IMR-90 (cell line): ENCODE results near the gene ST7. TPM values are rescaled to one million over a fixed set of nuclear protein-coding genes. Genes with fewer than 3 reads are reported as not detected.

ENCODE experiments used
- ATAC-seq: fragments of 200-7000 bp; cut with Tn5 transposase; 2 replicates; pipeline ENCODE4 v1.9.1; 2020; ENCODE audit warnings: low read depth, mild to moderate bottlenecking, moderate library complexity
- BruUV-seq: library from RNA; stranded (reverse); fragments of 400-500 nt; replicated peaks from 2 replicates; lab custom pipeline; 2021; lab: Mats Ljungman, UMichigan
- CTCF ChIA-PET: fragments of 300-600 bp; formaldehyde crosslinking; extraction: SDS; loops from one replicate; lab custom pipeline; 2021; ENCODE audit warnings: antibody characterized with exemption; lab: Yijun Ruan, JAX
- POLR2A ChIA-PET: fragments of 300-600 bp; sonication (Branson Sonifier 250); formaldehyde crosslinking; loops from one replicate; lab custom pipeline; 2022; ENCODE audit warnings: antibody characterized with exemption; ENCODE audit not compliant: unreplicated experiment; lab: Charles Lee
- DNase-seq: peaks from one replicate; pipeline ENCODE4 v3.0.0; 2013
- H2AFZ ChIP-seq: replicated peaks from 2 replicates; pipeline ENCODE3; 2013; ENCODE audit warnings: low read length, mild to moderate bottlenecking; ENCODE audit not compliant: poor library complexity
- H2AK5ac ChIP-seq: 2 replicates; pipeline ENCODE4 v1.6.1; 2013; ENCODE audit warnings: low read depth, low read length, inconsistent platforms
- H2AK9ac ChIP-seq: replicated peaks from 2 replicates; pipeline ENCODE3; 2013; ENCODE audit warnings: mild to moderate bottlenecking, low read depth, low read length, moderate library complexity; ENCODE audit not compliant: poor library complexity
- H2BK120ac ChIP-seq: 2 replicates; pipeline ENCODE4 v1.6.1; 2013; ENCODE audit warnings: low read depth, low read length, inconsistent platforms
- H2BK15ac ChIP-seq: 3 replicates; pipeline ENCODE4 v1.6.1; 2013; ENCODE audit warnings: low read depth, low read length, inconsistent platforms
- H2BK20ac ChIP-seq: 2 replicates; pipeline ENCODE4 v1.6.1; 2013; ENCODE audit warnings: low read depth, mild to moderate bottlenecking, inconsistent platforms, low read length, moderate library complexity
- H2BK5ac ChIP-seq: 2 replicates; pipeline ENCODE4 v1.6.1; 2013; ENCODE audit warnings: mild to moderate bottlenecking, low read depth, low read length, inconsistent platforms; ENCODE audit not compliant: poor library complexity, severe bottlenecking
- H3K14ac ChIP-seq: replicated peaks from 2 replicates; pipeline ENCODE4 v1.6.1; 2013; ENCODE audit warnings: low read depth, low read length, inconsistent platforms
- H3K18ac ChIP-seq: 2 replicates; pipeline ENCODE4 v1.6.1; 2013; ENCODE audit warnings: low read depth, low read length, control low read depth
- H3K23ac ChIP-seq: 2 replicates; pipeline ENCODE4 v1.6.1; 2013; ENCODE audit warnings: low read depth, low read length, inconsistent platforms
- H3K27ac ChIP-seq: 2 replicates; pipeline ENCODE4 v1.5.1; 2013; ENCODE audit warnings: mild to moderate bottlenecking, control low read depth, low read length; ENCODE audit not compliant: insufficient read depth
- H3K27me3 ChIP-seq: 2 replicates; pipeline ENCODE4 v1.6.1; 2013; ENCODE audit warnings: low read length; ENCODE audit not compliant: control insufficient read depth, insufficient read depth
- H3K36me3 ChIP-seq: 2 replicates; pipeline ENCODE4 v1.6.1; 2013; ENCODE audit warnings: low read length, mixed read lengths; ENCODE audit not compliant: control insufficient read depth, insufficient read depth
- H3K4ac ChIP-seq: 2 replicates; pipeline ENCODE4 v1.6.1; 2013; ENCODE audit warnings: low read depth, low read length, inconsistent platforms
- H3K4me1 ChIP-seq: 2 replicates; pipeline ENCODE4 v1.6.1; 2013; ENCODE audit warnings: low read length, mixed read lengths; ENCODE audit not compliant: control insufficient read depth, insufficient read depth
- H3K4me2 ChIP-seq: 2 replicates; pipeline ENCODE4 v1.6.1; 2013; ENCODE audit warnings: low read depth, mild to moderate bottlenecking, control low read depth, low read length, moderate library complexity
- H3K4me3 ChIP-seq: 2 replicates; pipeline ENCODE4 v1.5.1; 2013; ENCODE audit warnings: low read depth, mild to moderate bottlenecking, control low read depth, low read length, moderate library complexity; ENCODE audit not compliant: insufficient read depth
- H3K56ac ChIP-seq: 2 replicates; pipeline ENCODE4 v1.6.1; 2013; ENCODE audit warnings: low read length, inconsistent platforms; ENCODE audit not compliant: insufficient read depth; ENCODE audit errors: extremely low read depth
- H3K79me1 ChIP-seq, 2 experiments: 2 replicates each; pipeline ENCODE4 v1.6.1; 2013; ENCODE audit warnings: low read length in 2 of 2, inconsistent platforms in 1 of 2, low read depth in 1 of 2
- H3K9ac ChIP-seq: 2 replicates; pipeline ENCODE4 v1.6.1; 2013; ENCODE audit warnings: low read depth, low read length, control low read depth
- H3K9me1 ChIP-seq: 2 replicates; pipeline ENCODE4 v1.6.1; 2013; ENCODE audit warnings: low read length, inconsistent platforms; ENCODE audit not compliant: insufficient read depth
- H3K9me3 ChIP-seq: 2 replicates; pipeline ENCODE4 v1.6.1; 2013; ENCODE audit warnings: low read length; ENCODE audit not compliant: control insufficient read depth, insufficient read depth
- H4K20me1 ChIP-seq: 2 replicates; pipeline ENCODE4 v1.6.1; 2013; ENCODE audit warnings: low read length, inconsistent platforms; ENCODE audit not compliant: insufficient read depth
- H4K5ac ChIP-seq: 2 replicates; pipeline ENCODE4 v1.6.1; 2013; ENCODE audit warnings: mild to moderate bottlenecking, low read depth, low read length, control low read depth
- H4K8ac ChIP-seq, 2 experiments: 2 replicates each; pipeline ENCODE4 v1.6.1; 2013; ENCODE audit warnings: low read depth in 2 of 2, low read length in 2 of 2, control low read depth in 1 of 2, inconsistent platforms in 1 of 2
- H4K91ac ChIP-seq: 2 replicates; pipeline ENCODE4 v1.6.1; 2013; ENCODE audit warnings: low read depth, low read length, inconsistent platforms; ENCODE audit not compliant: insufficient read depth
- BHLHE40 ChIP-seq: fragments of 150-350 bp; IDR thresholded peaks from 2 replicates; pipeline ENCODE4 v1.6.1; 2016; ENCODE audit warnings: mild to moderate bottlenecking, low read depth, low read length
- CEBPB ChIP-seq: IDR thresholded peaks from 2 replicates; pipeline ENCODE4 v1.6.1; 2012; ENCODE audit warnings: low read depth, low read length, improper control_type of control experiment
- MAFK ChIP-seq: IDR thresholded peaks from 2 replicates; pipeline ENCODE4 v1.6.1; 2012; ENCODE audit warnings: low read depth, low read length, improper control_type of control experiment
- MAZ ChIP-seq: IDR thresholded peaks from 2 replicates; pipeline ENCODE4 v1.6.1; 2012; ENCODE audit warnings: low read depth, mild to moderate bottlenecking, low read length, improper control_type of control experiment, moderate library complexity, borderline replicate concordance
- MXI1 ChIP-seq: IDR thresholded peaks from 2 replicates; pipeline ENCODE4 v1.6.1; 2012; ENCODE audit warnings: low read depth, mild to moderate bottlenecking, low read length, moderate library complexity, borderline replicate concordance
- POLR2A ChIP-seq: IDR thresholded peaks from 2 replicates; pipeline ENCODE4 v1.6.1; 2012; ENCODE audit warnings: mild to moderate bottlenecking, low read depth, low read length
- RCOR1 ChIP-seq: IDR thresholded peaks from 2 replicates; pipeline ENCODE4 v1.6.1; 2012; ENCODE audit warnings: mild to moderate bottlenecking, low read length, improper control_type of control experiment; ENCODE audit not compliant: insufficient replicate concordance
- RFX5 ChIP-seq: IDR thresholded peaks from 2 replicates; pipeline ENCODE4 v1.8.0; 2012; ENCODE audit warnings: low read depth, mild to moderate bottlenecking, low read length, moderate library complexity
- SMC3 ChIP-seq: fragments of 150-350 bp; IDR thresholded peaks from 2 replicates; pipeline ENCODE4 v1.6.1; 2016; ENCODE audit warnings: low read depth, mild to moderate bottlenecking, antibody characterized with exemption, low read length, moderate library complexity
- WGBS, 2 experiments: methylation state at CpG; one replicate each; pipeline versions ENCODE4 v1.1.5 to v1.1.7; 2013; ENCODE audit warnings: missing lambda C conversion rate in 2 of 2; ENCODE audit not compliant: insufficient read length in 1 of 2; ENCODE audit errors: extremely low coverage in 2 of 2; 5-methylcytosine and 5-hydroxymethylcytosine counted together
- dilution Hi-C: fragments of 300-500 bp; cut with HindIII; formaldehyde crosslinking; loops from one replicate; pipeline ENCODE4 v1.14.3; 2018; ENCODE audit warnings: low sequenced_read_pairs; ENCODE audit not compliant: unreplicated experiment
- in situ Hi-C: fragments of 300-500 bp; cut with MboI; formaldehyde crosslinking; loops from 3 replicates; pipeline ENCODE4 v1.14.3; 2019; ENCODE audit warnings: low sequenced_read_pairs, inconsistent platforms, mixed read lengths
- intact Hi-C: fragments of 100-400 bp; cut with micrococcal nuclease; formaldehyde crosslinking; loops from 2 replicates; pipeline ENCODE4 v1.10.0; 2022
- polyA plus RNA-seq, 3 experiments: library from polyadenylated mRNA; depleted of rRNA; stranded (reverse); fragments of >200 nt; gene quantifications; 2 replicates each; pipeline ENCODE4 v1.2.3, GENCODE V29; 2012; ENCODE audit warnings: low replicate concordance in 1 of 3
- total RNA-seq: library from RNA; depleted of rRNA; stranded (reverse); fragments of >200 nt; gene quantifications from 2 replicates; pipeline ENCODE4 v1.2.3, GENCODE V29; 2012
- TF ChIP-seq, protein P1 (sequence below): fragments of 150-350 bp; IDR thresholded peaks from 2 replicates; pipeline ENCODE4 v1.6.1; 2017; ENCODE audit warnings: mild to moderate bottlenecking, antibody characterized with exemption, low read length, low read depth
- TF ChIP-seq, protein P2 (sequence below): fragments of 150-350 bp; IDR thresholded peaks from 2 replicates; pipeline ENCODE4 v1.6.1; 2016; ENCODE audit warnings: low read depth, mild to moderate bottlenecking, low read length, moderate library complexity, borderline replicate concordance

The ST7 gene
- total and polyA plus RNA-seq, 2 of the 4 experiments (the other 2 are of a cell fraction) = 18.6 to 26.0 TPM

DNA sequence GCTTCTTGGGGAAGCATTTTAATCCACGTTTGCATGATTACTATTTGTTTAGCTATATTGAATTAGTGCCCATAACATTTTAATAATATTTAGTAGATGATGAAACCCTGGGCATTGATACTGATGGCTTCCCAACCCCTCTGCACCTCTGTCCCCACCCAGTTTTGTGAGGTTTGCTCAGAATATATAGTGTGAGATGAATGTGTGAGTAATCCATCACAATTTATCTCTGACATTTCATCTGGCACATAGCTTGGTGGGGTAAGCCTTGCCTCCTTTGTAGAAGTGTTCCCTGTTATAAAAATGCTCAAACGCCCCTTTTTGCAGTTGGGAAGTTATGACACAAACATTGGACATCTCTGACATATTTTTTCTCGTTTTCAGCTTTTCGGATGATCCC lies 265.4 kb downstream of the ST7 start:
- Histone ChIP-seq H3K18ac (peak overlapping the region; percentile 95), H4K5ac (peak overlapping the region; percentile 78), H3K79me1 (no peaks in the 10 kb centered on the region), H2BK5ac (peak overlapping the region; percentile 19), H3K4ac (peak overlapping the region; percentile 89), H3K36me3 (peaks cover 9% of the 10 kb centered on the region; the same call in 1 of the 2 replicates), H2AFZ (no peak overlapping the region), H3K9me1 (no peaks in the 10 kb centered on the region; the same call in none of the 2 replicates), H3K27ac (peak overlapping the region; percentile 93; the same call in 1 of the 2 replicates), H3K56ac (peak overlapping the region; percentile 27; the same call in 1 of the 2 replicates), H3K4me3 (no peak overlapping the region), H3K9ac (no peak overlapping the region), H2BK15ac (peak overlapping the region; percentile 64; the same call in 1 of the 3 replicates), H3K9me3 (no peaks in the 10 kb centered on the region), H2AK5ac (no peak overlapping the region), H3K14ac (peak overlapping the region; percentile 26), H4K8ac (peak overlapping the region; percentile 43 to 53; a peak in 2 of 4 replicates), H3K4me1 (peaks cover 14% of the 10 kb centered on the region), H4K91ac (peak overlapping the region; percentile 96), H3K27me3 (no peaks in the 10 kb centered on the region), H2BK20ac (peak overlapping the region; percentile 95), H3K23ac (peak overlapping the region; percentile 57; the same call in 1 of the 2 replicates), H3K4me2 (no peak overlapping the region), H2AK9ac (no peak overlapping the region), H2BK120ac (peak overlapping the region; percentile 91), H4K20me1 (no peaks in the 10 kb centered on the region)
- dilution Hi-C loops = no loop called here
- DNase-seq = no peak
- in situ Hi-C loops = no loop called here
- CTCF ChIA-PET = interaction anchor here (1.1 to 1.2 kb wide), 3 partner anchors 12 to 164 kb away, joined by 3 to 5 read pairs (median 4); no protein-coding TSS in a partner anchor
- intact Hi-C loops = no loop called here
- POLR2A ChIA-PET = no interaction called here
- no CpG with 5 or more reads among the region's 4 CpGs for whole genome bisulfite sequencing, 2 experiments
- no peak for TF ChIP-seq BHLHE40
- TF ChIP-seq RFX5 = no peak
- TF ChIP-seq POLR2A = no peak
- TF ChIP-seq RCOR1 = no peak
- TF ChIP-seq CEBPB = no peak
- no peak for TF ChIP-seq MAFK
- TF ChIP-seq, protein P1, sequence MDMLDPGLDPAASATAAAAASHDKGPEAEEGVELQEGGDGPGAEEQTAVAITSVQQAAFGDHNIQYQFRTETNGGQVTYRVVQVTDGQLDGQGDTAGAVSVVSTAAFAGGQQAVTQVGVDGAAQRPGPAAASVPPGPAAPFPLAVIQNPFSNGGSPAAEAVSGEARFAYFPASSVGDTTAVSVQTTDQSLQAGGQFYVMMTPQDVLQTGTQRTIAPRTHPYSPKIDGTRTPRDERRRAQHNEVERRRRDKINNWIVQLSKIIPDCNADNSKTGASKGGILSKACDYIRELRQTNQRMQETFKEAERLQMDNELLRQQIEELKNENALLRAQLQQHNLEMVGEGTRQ = no peak
- no peak for TF ChIP-seq SMC3
- no peak for TF ChIP-seq MAZ
- TF ChIP-seq MXI1 = no peak
- TF ChIP-seq, protein P2, sequence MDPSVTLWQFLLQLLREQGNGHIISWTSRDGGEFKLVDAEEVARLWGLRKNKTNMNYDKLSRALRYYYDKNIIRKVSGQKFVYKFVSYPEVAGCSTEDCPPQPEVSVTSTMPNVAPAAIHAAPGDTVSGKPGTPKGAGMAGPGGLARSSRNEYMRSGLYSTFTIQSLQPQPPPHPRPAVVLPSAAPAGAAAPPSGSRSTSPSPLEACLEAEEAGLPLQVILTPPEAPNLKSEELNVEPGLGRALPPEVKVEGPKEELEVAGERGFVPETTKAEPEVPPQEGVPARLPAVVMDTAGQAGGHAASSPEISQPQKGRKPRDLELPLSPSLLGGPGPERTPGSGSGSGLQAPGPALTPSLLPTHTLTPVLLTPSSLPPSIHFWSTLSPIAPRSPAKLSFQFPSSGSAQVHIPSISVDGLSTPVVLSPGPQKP = no peak
- no TSS peak for BruUV-seq
- ATAC-seq = no peak
